PC-9 (cell line): Measurements from ENCODE around the gene EPHB3.

Experiments
- CTCF ChIP-seq: fragments of 200-600 bp; sonication (generic); conservative IDR thresholded peaks from 2 replicates; pipeline ENCODE4 v1.6.1; 2017; ENCODE audit warnings: mixed run types, antibody characterized with exemption, mild to moderate bottlenecking, moderate library complexity
- EZH2 ChIP-seq: fragments of 200-600 bp; sonication (generic); IDR thresholded peaks from 2 replicates; pipeline ENCODE4 v1.8.0; 2017; ENCODE audit warnings: antibody characterized with exemption, low read depth

- no peak for TF ChIP-seq CTCF
- no peak for TF ChIP-seq EZH2
Measured at GRCh38 chr3:184616436-184616835, 54.9 kb downstream of the EPHB3 start.
